Stomach (tissue), 4 donors: ENCODE data around the gene PCDHGC4.

ENCODE experiments used
- EP300 ChIP-seq: sonication (generic); formaldehyde crosslinking; IDR thresholded peaks from one replicate; pipeline ENCODE4 v1.6.1; 2017; ENCODE audit warnings: antibody characterized with exemption
- POLR2A ChIP-seq, 4 donors: fragments of 450-650 bp; IDR thresholded peaks; one replicate each; pipeline ENCODE4 v1.6.1; 2016; ENCODE audit warnings: antibody characterized with exemption in 4 of 4, control low read depth in 2 of 4, mild to moderate bottlenecking in 1 of 4, moderate library complexity in 1 of 4
- POLR2AphosphoS5 ChIP-seq, 3 donors: sonication (generic); formaldehyde crosslinking; IDR thresholded peaks; one replicate each; pipeline ENCODE4 v1.6.1; 2016; ENCODE audit warnings: antibody characterized with exemption in 3 of 3
- TF ChIP-seq, protein P1 (sequence below), 7 experiments: fragments of 450-650 bp in 4 of 7; fragments of 200-600 bp in 3 of 7; sonication (generic) in 3 of 7; IDR thresholded peaks; one replicate each; pipeline ENCODE4 v1.5.1; 2016 to 2019; ENCODE audit warnings: antibody characterized with exemption in 7 of 7, control low read depth in 2 of 7, mild to moderate bottlenecking in 1 of 7

DNA sequence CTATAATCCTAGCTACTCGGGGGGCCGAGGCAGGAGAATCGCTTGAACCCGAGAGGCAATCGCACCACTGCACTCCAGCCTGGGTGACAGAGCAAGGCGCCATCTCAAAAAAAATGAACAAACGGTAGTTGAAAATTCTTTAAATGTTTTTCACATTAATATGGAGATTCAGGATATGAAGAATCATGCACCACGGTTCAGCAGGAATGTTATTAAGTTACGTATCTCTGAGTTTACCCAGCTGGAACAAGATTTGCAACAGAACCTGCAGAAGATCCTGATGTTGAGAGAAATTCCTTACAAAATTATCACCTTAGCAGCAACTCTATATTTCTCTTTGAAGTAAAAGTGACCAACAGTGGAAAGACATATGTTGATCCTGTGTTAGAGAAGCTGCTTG lies 44.5 kb upstream of the PCDHGC4 start:
- TF ChIP-seq, protein P1, sequence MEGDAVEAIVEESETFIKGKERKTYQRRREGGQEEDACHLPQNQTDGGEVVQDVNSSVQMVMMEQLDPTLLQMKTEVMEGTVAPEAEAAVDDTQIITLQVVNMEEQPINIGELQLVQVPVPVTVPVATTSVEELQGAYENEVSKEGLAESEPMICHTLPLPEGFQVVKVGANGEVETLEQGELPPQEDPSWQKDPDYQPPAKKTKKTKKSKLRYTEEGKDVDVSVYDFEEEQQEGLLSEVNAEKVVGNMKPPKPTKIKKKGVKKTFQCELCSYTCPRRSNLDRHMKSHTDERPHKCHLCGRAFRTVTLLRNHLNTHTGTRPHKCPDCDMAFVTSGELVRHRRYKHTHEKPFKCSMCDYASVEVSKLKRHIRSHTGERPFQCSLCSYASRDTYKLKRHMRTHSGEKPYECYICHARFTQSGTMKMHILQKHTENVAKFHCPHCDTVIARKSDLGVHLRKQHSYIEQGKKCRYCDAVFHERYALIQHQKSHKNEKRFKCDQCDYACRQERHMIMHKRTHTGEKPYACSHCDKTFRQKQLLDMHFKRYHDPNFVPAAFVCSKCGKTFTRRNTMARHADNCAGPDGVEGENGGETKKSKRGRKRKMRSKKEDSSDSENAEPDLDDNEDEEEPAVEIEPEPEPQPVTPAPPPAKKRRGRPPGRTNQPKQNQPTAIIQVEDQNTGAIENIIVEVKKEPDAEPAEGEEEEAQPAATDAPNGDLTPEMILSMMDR (IDR thresholded peaks at IDR 0.05): no peak
- TF ChIP-seq POLR2AphosphoS5 (IDR thresholded peaks at IDR 0.05): no peak
- no peak for TF ChIP-seq EP300
- no peak for TF ChIP-seq POLR2A (IDR thresholded peaks at IDR 0.05)
